ENCODE measurements around the gene DLGAP4.

Gene DLGAP4

GRCh38 chr20:36301359-36302119, 4.6 kb upstream of the DLGAP4 start:
- DNase-seq (ENCODE audit: low read depth), result no peak
- in situ Hi-C loops (cut with HindIII; ENCODE audit: low sequenced_read_pairs), result no loop called here
- no peak for TF ChIP-seq CTCF (IDR thresholded peaks at IDR 0.05; ENCODE audit: low read depth, low read length, missing control alignments)
- no peak overlapping the region for H3K4me3 ChIP-seq (ENCODE audit: low read depth, low read length)

- no peak for DNase-seq (ENCODE audit: low read depth)
- no peak for TF ChIP-seq CTCF (IDR thresholded peaks at IDR 0.05; ENCODE audit: low read depth, low read length, missing control alignments)
- in situ Hi-C loops (cut with HindIII; ENCODE audit: low sequenced_read_pairs), result no loop called here
- H3K4me3 ChIP-seq (ENCODE audit: low read depth, low read length), result no peak overlapping the region
These were observed 3.0 kb upstream of the DLGAP4 start for GRCh38 chr20:36303020-36303595.

GRCh38 chr20:36303831-36304230, 2.3 kb upstream of the DLGAP4 start:
- no peak for TF ChIP-seq CTCF (IDR thresholded peaks at IDR 0.05; ENCODE audit: low read depth, low read length, missing control alignments)
- DNase-seq (ENCODE audit: low read depth), result no peak
- H3K4me3 ChIP-seq (ENCODE audit: low read depth, low read length), result no peak overlapping the region
- in situ Hi-C loops (cut with HindIII; ENCODE audit: low sequenced_read_pairs), result no loop called here

- no peak for DNase-seq (ENCODE audit: low read depth)
- no peak overlapping the region for H3K4me3 ChIP-seq (ENCODE audit: low read depth, low read length)
- TF ChIP-seq CTCF (IDR thresholded peaks at IDR 0.05; ENCODE audit: low read depth, low read length, missing control alignments), result no peak
- in situ Hi-C loops (cut with HindIII; ENCODE audit: low sequenced_read_pairs), result no loop called here
These were observed 1.2 kb upstream of the DLGAP4 start for GRCh38 chr20:36304786-36305495.

GRCh38 chr20:36306553-36307411, 643 bp downstream of the DLGAP4 start:
- DNase-seq (ENCODE audit: low read depth), result no peak
- in situ Hi-C loops (cut with HindIII; ENCODE audit: low sequenced_read_pairs), result no loop called here
- TF ChIP-seq CTCF (IDR thresholded peaks at IDR 0.05; ENCODE audit: low read depth, low read length, missing control alignments), result no peak
- H3K4me3 ChIP-seq (ENCODE audit: low read depth, low read length), result no peak overlapping the region

Measured in astrocyte of the cerebellum (primary cell).